A673 (cell line): ENCODE data around the gene ZDHHC17. TPM values are rescaled to one million over a fixed set of nuclear protein-coding genes. Genes with fewer than 3 reads are reported as not detected.

ENCODE experiments used
- BruUV-seq: library from RNA; stranded (reverse); fragments of 400-500 nt; replicated peaks from 2 replicates; lab custom pipeline; 2021; lab: Mats Ljungman, UMichigan
- CTCF ChIA-PET: fragments of 300-600 bp; sonication (Branson Sonifier 250); formaldehyde crosslinking; loops from one replicate; lab custom pipeline; 2022; ENCODE audit warnings: antibody characterized with exemption; lab: Charles Lee
- POLR2A ChIA-PET: fragments of 300-600 bp; sonication (Branson Sonifier 250); formaldehyde crosslinking; loops from one replicate; lab custom pipeline; 2022; ENCODE audit warnings: antibody characterized with exemption; ENCODE audit not compliant: low non-redundant PET; lab: Charles Lee
- DNase-seq: peaks from one replicate; pipeline ENCODE4 v3.0.0-alpha.2; 2015; ENCODE audit warnings: low spot score
- H3K27ac ChIP-seq: fragments of 200-600 bp; sonication (generic); 2 replicates; pipeline ENCODE4 v1.5.1; 2016; ENCODE audit warnings: mixed run types, low read depth, mild to moderate bottlenecking, mixed read lengths, antibody characterized with exemption, low read length; ENCODE audit not compliant: poor library complexity, severe bottlenecking
- H3K27me3 ChIP-seq: fragments of 200-600 bp; sonication (generic); replicated peaks from 2 replicates; pipeline ENCODE4 v1.6.1; 2017; ENCODE audit warnings: mixed run types, low read depth, mild to moderate bottlenecking, mixed read lengths, antibody characterized with exemption, low read length; ENCODE audit not compliant: insufficient read depth, poor library complexity
- H3K36me3 ChIP-seq: fragments of 200-600 bp; sonication (generic); 2 replicates; pipeline ENCODE4 v1.6.1; 2016; ENCODE audit warnings: mixed run types, mild to moderate bottlenecking, mixed read lengths, antibody characterized with exemption, low read length; ENCODE audit not compliant: insufficient read depth, poor library complexity, severe bottlenecking
- H3K4me1 ChIP-seq: fragments of 200-600 bp; sonication (generic); 2 replicates; pipeline ENCODE4 v1.6.1; 2017; ENCODE audit warnings: mixed run types, mild to moderate bottlenecking, mixed read lengths, antibody characterized with exemption, low read length; ENCODE audit not compliant: insufficient read depth, poor library complexity, severe bottlenecking
- H3K4me3 ChIP-seq: fragments of 200-600 bp; sonication (generic); 2 replicates; pipeline ENCODE4 v1.5.1; 2016; ENCODE audit warnings: low read depth, mixed run types, mild to moderate bottlenecking, mixed read lengths, low read length; ENCODE audit not compliant: poor library complexity, severe bottlenecking
- H3K9me3 ChIP-seq: fragments of 200-600 bp; sonication (generic); 2 replicates; pipeline ENCODE4 v1.6.1; 2016; ENCODE audit warnings: mixed run types, low read depth, mild to moderate bottlenecking, mixed read lengths, antibody characterized with exemption, low read length; ENCODE audit not compliant: poor library complexity, severe bottlenecking
- CTCF ChIP-seq: fragments of 300-800, 200-600 bp; sonication (generic); conservative IDR thresholded peaks from 2 replicates; pipeline ENCODE4 v1.5.1; 2017; ENCODE audit warnings: low read depth, mild to moderate bottlenecking, antibody characterized with exemption, low read length, moderate library complexity, mixed read lengths
- EZH2 ChIP-seq: fragments of 200-600 bp; sonication (generic); IDR thresholded peaks from 2 replicates; pipeline ENCODE4 v1.6.1; 2017; ENCODE audit warnings: borderline replicate concordance, low read depth, mild to moderate bottlenecking, mixed read lengths, antibody characterized with exemption, low read length; ENCODE audit not compliant: poor library complexity, severe bottlenecking
- intact Hi-C: fragments of 100-400 bp; cut with micrococcal nuclease; formaldehyde crosslinking; loops from one replicate; pipeline ENCODE4 v1.10.0; 2022; ENCODE audit not compliant: unreplicated experiment
- total RNA-seq: library from RNA; stranded (reverse); gene quantifications from 2 replicates; pipeline ENCODE4 v1.2.3, GENCODE V29; 2021

The ZDHHC17 gene
- total RNA-seq, 1 experiment from 2014 or later: 41.1 TPM

DNA sequence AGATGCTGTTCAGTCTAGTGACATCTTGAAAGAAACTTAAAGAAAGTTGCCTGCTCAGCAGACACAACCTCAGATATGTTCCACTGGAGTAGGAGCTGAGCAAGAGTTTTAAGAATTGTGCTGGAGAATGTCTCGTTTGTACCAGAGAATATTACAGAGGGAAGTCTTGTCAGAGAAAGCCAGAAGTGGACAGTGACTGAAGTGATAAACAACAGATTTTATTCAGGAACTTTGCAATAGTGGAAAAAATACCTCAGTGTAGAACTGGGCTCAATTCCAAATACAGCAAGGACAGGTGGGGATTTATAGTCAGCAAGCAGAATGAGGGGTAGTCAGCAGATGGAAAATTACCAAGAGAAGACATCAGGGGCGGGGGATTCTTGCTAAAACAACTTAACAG lies 18.6 kb downstream of the ZDHHC17 start:
- Histone ChIP-seq H3K4me3 (no peak overlapping the region), H3K36me3 (no peaks in the 10 kb centered on the region), H3K27ac (no peak overlapping the region), H3K4me1 (peaks cover 17% of the 10 kb centered on the region), H3K27me3 (no peaks in the 10 kb centered on the region), H3K9me3 (no peaks in the 10 kb centered on the region)
- no peak for DNase-seq
- intact Hi-C loops: no loop called here
- ChIA-PET POLR2A (no interaction called here), CTCF (no interaction called here)
- no TSS peak for BruUV-seq
- TF ChIP-seq EZH2 (no peak), CTCF (no peak)

DNA sequence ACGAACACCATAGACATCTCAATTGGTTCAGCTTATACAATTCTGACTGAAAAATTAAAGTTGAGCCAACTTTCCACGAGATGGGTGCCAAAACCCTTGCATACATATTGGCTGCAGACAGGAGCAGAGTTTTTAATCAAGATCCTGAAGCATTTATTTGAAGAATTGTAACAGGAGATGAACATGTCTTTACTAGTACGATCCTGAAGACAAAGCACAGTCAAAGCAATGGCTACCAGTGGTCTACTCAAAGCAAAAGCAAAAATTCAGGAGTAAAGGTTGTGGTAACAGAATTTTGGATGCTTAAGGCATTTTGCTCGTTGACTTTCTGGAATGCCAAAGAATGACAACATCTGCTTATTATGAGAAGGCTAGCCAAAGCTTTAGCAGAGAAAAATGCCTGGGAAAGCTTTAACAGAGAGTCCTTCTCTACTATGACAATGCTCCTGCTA lies 20.7 kb downstream of the ZDHHC17 start:
- Histone ChIP-seq H3K4me1 (peaks cover 17% of the 10 kb centered on the region), H3K4me3 (no peak overlapping the region), H3K36me3 (no peaks in the 10 kb centered on the region), H3K27me3 (no peaks in the 10 kb centered on the region), H3K27ac (no peak overlapping the region), H3K9me3 (no peaks in the 10 kb centered on the region)
- TF ChIP-seq EZH2: no peak
- no peak for TF ChIP-seq CTCF
- ChIA-PET POLR2A (no interaction called here), CTCF (no interaction called here)
- DNase-seq: no peak
- intact Hi-C loops: no loop called here
- BruUV-seq: no TSS peak

DNA sequence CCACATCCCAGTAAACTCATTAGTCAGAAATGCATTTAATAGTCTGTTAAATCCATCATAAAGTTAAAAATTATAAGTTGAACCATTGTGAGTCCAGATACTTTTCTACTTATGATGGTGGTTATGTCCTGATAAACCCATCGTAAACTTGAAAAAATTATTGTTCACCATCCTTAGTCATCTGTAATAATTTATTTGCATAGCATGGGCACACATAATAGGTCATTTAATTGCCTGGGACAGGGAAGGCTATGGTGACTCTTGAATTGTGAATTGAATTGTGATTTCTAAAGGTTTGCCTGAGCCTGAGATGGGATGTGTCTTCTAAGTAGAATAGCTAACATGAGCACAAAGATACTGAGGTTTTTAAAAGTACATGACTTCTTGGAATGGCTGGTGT lies 21.5 kb downstream of the ZDHHC17 start:
- CTCF ChIA-PET: no interaction called here
- intact Hi-C loops: no loop called here
- H3K27me3 ChIP-seq: no peaks in the 10 kb centered on the region
- H3K27ac ChIP-seq: no peak overlapping the region
- TF ChIP-seq CTCF: no peak
- TF ChIP-seq EZH2: no peak
- peaks cover 17% of the 10 kb centered on the region for H3K4me1 ChIP-seq
- no peak overlapping the region for H3K4me3 ChIP-seq
- no TSS peak for BruUV-seq
- H3K36me3 ChIP-seq: no peaks in the 10 kb centered on the region
- DNase-seq: no peak
- POLR2A ChIA-PET: no interaction called here
- no peaks in the 10 kb centered on the region for H3K9me3 ChIP-seq
